GM12891 (cell line): Measurements from ENCODE around the gene TAF4.
A peak's percentile ranks its signal among the peaks of the same experiment; 100 is the strongest.
"Not testable (repeated sequence)": the region's sequence is repeated elsewhere in the genome, so short reads cannot be mapped to it uniquely, and the experiment has no call there.

ENCODE experiments used
- DNase-seq: peaks from one replicate; pipeline ENCODE4 v3.0.0; 2011; ENCODE audit warnings: low spot score; ENCODE audit not compliant: insufficient read length
- FAIRE-seq: peaks from 2 replicates; lab custom pipeline; 2011; peaks lifted over from hg19 to GRCh38; lab: Jason Lieb, UNC
- PAX5 ChIP-seq: IDR thresholded peaks from 2 replicates; pipeline ENCODE4 v1.6.1; 2011; ENCODE audit warnings: low read length, moderate library complexity, mild to moderate bottlenecking; ENCODE audit not compliant: insufficient read depth, severe bottlenecking
- POLR2A ChIP-seq: IDR thresholded peaks from 2 replicates; pipeline ENCODE4 v1.6.1; 2011; ENCODE audit warnings: low read depth, low read length, control low read depth
- POLR2AphosphoS5 ChIP-seq: IDR thresholded peaks from 2 replicates; pipeline ENCODE4 v1.6.1; 2011; ENCODE audit warnings: low read depth, low read length, control low read depth
- POU2F2 ChIP-seq: IDR thresholded peaks from 2 replicates; pipeline ENCODE4 v1.6.1; 2011; ENCODE audit warnings: low read depth, mild to moderate bottlenecking, control low read depth, low read length, moderate library complexity
- SPI1 ChIP-seq: IDR thresholded peaks from 2 replicates; pipeline ENCODE4 v1.6.1; 2011; ENCODE audit warnings: low read depth, low read length, control low read depth
- TAF1 ChIP-seq: IDR thresholded peaks from 2 replicates; pipeline ENCODE4 v1.6.1; 2011; ENCODE audit warnings: low read depth, low read length, control low read depth

Gene TAF4

GRCh38 chr20:61983965-61984364 lies 81.7 kb downstream of the TAF4 start:
- DNase-seq (no peak), FAIRE-seq (no peak)
- TF ChIP-seq SPI1, result no peak
- TF ChIP-seq POU2F2, result no peak

- FAIRE-seq (no peak), DNase-seq (no peak)
- TF ChIP-seq POLR2A (no peak), SPI1 (no peak), POU2F2 (no peak), POLR2AphosphoS5 (no peak), PAX5 (no peak), TAF1 (no peak)
These were observed 82.7 kb downstream of the TAF4 start for GRCh38 chr20:61982951-61983315.

- FAIRE-seq, result no peak
- DNase-seq, result no peak
- TF ChIP-seq SPI1, result no peak
- no peak for TF ChIP-seq POLR2AphosphoS5
- no peak for TF ChIP-seq PAX5
- TF ChIP-seq POLR2A, result no peak
- no peak for TF ChIP-seq TAF1
- no peak for TF ChIP-seq POU2F2
These were observed 83.3 kb downstream of the TAF4 start for GRCh38 chr20:61982191-61982950.

- not testable (repeated sequence) for FAIRE-seq
These were observed 84.0 kb downstream of the TAF4 start for GRCh38 chr20:61981691-61982090.

GRCh38 chr20:61980647-61981583 lies 84.8 kb downstream of the TAF4 start:
- DNase-seq (peak; percentile 48), FAIRE-seq (peak; percentile 45)
- TF ChIP-seq POLR2A (no peak), POLR2AphosphoS5 (no peak), POU2F2 (no peak), TAF1 (no peak), SPI1 (no peak), PAX5 (no peak)

More at GRCh38 chr20:61981691-61982090, 84.0 kb downstream of the TAF4 start:
- DNase-seq, result not testable (repeated sequence)

GRCh38 chr20:61979701-61980635 lies 85.7 kb downstream of the TAF4 start:
- TF ChIP-seq POLR2AphosphoS5 (no peak), POU2F2 (no peak), POLR2A (no peak), TAF1 (no peak), SPI1 (no peak), PAX5 (no peak)
- DNase-seq (no peak), FAIRE-seq (no peak)

- FAIRE-seq (no peak), DNase-seq (no peak)
- no peak for TF ChIP-seq POLR2A
- TF ChIP-seq POLR2AphosphoS5, result no peak
- no peak for TF ChIP-seq SPI1
- no peak for TF ChIP-seq POU2F2
- TF ChIP-seq PAX5, result no peak
- no peak for TF ChIP-seq TAF1
These were observed 86.6 kb downstream of the TAF4 start for GRCh38 chr20:61979090-61979489.

- no peak for TF ChIP-seq SPI1
- FAIRE-seq, result no peak
- DNase-seq, result no peak
These were observed 87.2 kb downstream of the TAF4 start for GRCh38 chr20:61978491-61978890.

- no peak for TF ChIP-seq POLR2AphosphoS5
- no peak for TF ChIP-seq PAX5
- no peak for TF ChIP-seq SPI1
- TF ChIP-seq POU2F2, result no peak
- no peak for TF ChIP-seq TAF1
- TF ChIP-seq POLR2A, result no peak
- DNase-seq (no peak), FAIRE-seq (no peak)
These were observed 88.3 kb downstream of the TAF4 start for GRCh38 chr20:61977419-61977786.
